ENCODE data around the gene BCO1.
"Not testable (repeated sequence)": the region's sequence is repeated elsewhere in the genome, so short reads cannot be mapped to it uniquely, and the experiment has no call there.

Gene BCO1

GRCh38 chr16:81238296-81239011 is at the start of gene BCO1:
Gene BCO1, plus strand, starts transcription at chr16:81238689. Its CDS starts 220 bp downstream, at chr16:81238909.
- no peak for DNase-seq

- no peak for DNase-seq
Measured at GRCh38 chr16:81189100-81189664, 49.3 kb upstream of the BCO1 start.

GRCh38 chr16:81190667-81191066 is 47.8 kb upstream of the BCO1 start:
- DNase-seq, result no peak

- DNase-seq, result no peak
Measured at GRCh38 chr16:81195885-81196534, 42.5 kb upstream of the BCO1 start.

GRCh38 chr16:81198635-81199034 is 39.9 kb upstream of the BCO1 start:
- DNase-seq, result no peak

- no peak for DNase-seq
Measured at GRCh38 chr16:81201267-81201666, 37.2 kb upstream of the BCO1 start.

GRCh38 chr16:81204798-81205680 is 33.5 kb upstream of the BCO1 start:
- peak; percentile 52 to 60 for DNase-seq

- no peak for DNase-seq
Measured at GRCh38 chr16:81207076-81207475, 31.4 kb upstream of the BCO1 start.

GRCh38 chr16:81210807-81211206 is 27.7 kb upstream of the BCO1 start:
- DNase-seq, result no peak

GRCh38 chr16:81212830-81213465 is 25.5 kb upstream of the BCO1 start:
- DNase-seq, result no peak

GRCh38 chr16:81214745-81215166 is 23.7 kb upstream of the BCO1 start:
- no peak for DNase-seq

GRCh38 chr16:81216114-81216513 is 22.4 kb upstream of the BCO1 start:
- no peak for DNase-seq

- DNase-seq, result no peak
Measured at GRCh38 chr16:81216706-81217105, 21.8 kb upstream of the BCO1 start.

- no peak for DNase-seq
Measured at GRCh38 chr16:81219151-81219550, 19.3 kb upstream of the BCO1 start.

- DNase-seq, result no peak
Measured at GRCh38 chr16:81220349-81220748, 18.1 kb upstream of the BCO1 start.

GRCh38 chr16:81221731-81222130 is 16.8 kb upstream of the BCO1 start:
- DNase-seq, result no peak

GRCh38 chr16:81224824-81225223 is 13.7 kb upstream of the BCO1 start:
- DNase-seq, result no peak

GRCh38 chr16:81225697-81226096 is 12.8 kb upstream of the BCO1 start:
- DNase-seq, result not testable (repeated sequence)

GRCh38 chr16:81227785-81228184 is 10.7 kb upstream of the BCO1 start:
- DNase-seq, result no peak

- DNase-seq, result no peak
Measured at GRCh38 chr16:81229811-81230210, 8.7 kb upstream of the BCO1 start.

- DNase-seq, result no peak
Measured at GRCh38 chr16:81231014-81231413, 7.5 kb upstream of the BCO1 start.

- DNase-seq, result no peak
Measured at GRCh38 chr16:81232740-81233367, 5.6 kb upstream of the BCO1 start.

All from stimulated activated CD4-positive, alpha-beta T cell treated with anti-CD3 and anti-CD28 coated beads, Interleukin-2, amount 100 ng/mL, for 24 hours (primary cell).